Glutamatergic neuron (in vitro differentiated cells): Measurements from ENCODE around the gene FCN2. TPM values are rescaled to one million over a fixed set of nuclear protein-coding genes. Genes with fewer than 3 reads are reported as not detected.
A peak's percentile ranks its signal among the peaks of the same experiment; 100 is the strongest.

ENCODE experiments used
- DNase-seq: peaks from one replicate; pipeline ENCODE4 v3.0.0; 2022
- H3K27ac Mint-ChIP-seq: one replicate; pipeline ENCODE4 v1.8.0; 2020; ENCODE audit warnings: mild to moderate bottlenecking, mixed read lengths, inconsistent platforms; ENCODE audit not compliant: unreplicated experiment
- H3K27me3 Mint-ChIP-seq: one replicate; pipeline ENCODE4 v1.8.0; 2020; ENCODE audit warnings: mild to moderate bottlenecking, moderate library complexity, mixed read lengths, inconsistent platforms; ENCODE audit not compliant: unreplicated experiment
- H3K36me3 Mint-ChIP-seq: one replicate; pipeline ENCODE4 v1.8.0; 2020; ENCODE audit warnings: mild to moderate bottlenecking, mixed read lengths, inconsistent platforms; ENCODE audit not compliant: unreplicated experiment
- H3K4me1 Mint-ChIP-seq: one replicate; pipeline ENCODE4 v1.8.0; 2020; ENCODE audit warnings: mild to moderate bottlenecking, low read depth, mixed read lengths, inconsistent platforms; ENCODE audit not compliant: unreplicated experiment
- H3K4me3 Mint-ChIP-seq: one replicate; pipeline ENCODE4 v1.8.0; 2020; ENCODE audit warnings: mild to moderate bottlenecking, mixed read lengths, inconsistent platforms; ENCODE audit not compliant: unreplicated experiment
- H3K9me3 Mint-ChIP-seq: one replicate; pipeline ENCODE4 v1.8.0; 2020; ENCODE audit warnings: mild to moderate bottlenecking, moderate library complexity, mixed read lengths, inconsistent platforms; ENCODE audit not compliant: unreplicated experiment
- total RNA-seq: library from RNA; stranded (reverse); fragmentation: NEBNext Ultra II Directional; extraction: Animal tissue kit (Norgen Biotek cat#: 25700); gene quantifications from one replicate; pipeline ENCODE4 v1.2.1, GENCODE V29; 2021; ENCODE audit not compliant: unreplicated experiment
- TF ChIP-seq, protein P1 (sequence below): fragments of 200-600 bp; sonication (generic); IDR thresholded peaks from one replicate; pipeline ENCODE4 v1.5.0; 2021; ENCODE audit not compliant: partially characterized antibody, unreplicated experiment

The FCN2 gene
- total RNA-seq, 1 donor from 2014 or later = not detected

DNA sequence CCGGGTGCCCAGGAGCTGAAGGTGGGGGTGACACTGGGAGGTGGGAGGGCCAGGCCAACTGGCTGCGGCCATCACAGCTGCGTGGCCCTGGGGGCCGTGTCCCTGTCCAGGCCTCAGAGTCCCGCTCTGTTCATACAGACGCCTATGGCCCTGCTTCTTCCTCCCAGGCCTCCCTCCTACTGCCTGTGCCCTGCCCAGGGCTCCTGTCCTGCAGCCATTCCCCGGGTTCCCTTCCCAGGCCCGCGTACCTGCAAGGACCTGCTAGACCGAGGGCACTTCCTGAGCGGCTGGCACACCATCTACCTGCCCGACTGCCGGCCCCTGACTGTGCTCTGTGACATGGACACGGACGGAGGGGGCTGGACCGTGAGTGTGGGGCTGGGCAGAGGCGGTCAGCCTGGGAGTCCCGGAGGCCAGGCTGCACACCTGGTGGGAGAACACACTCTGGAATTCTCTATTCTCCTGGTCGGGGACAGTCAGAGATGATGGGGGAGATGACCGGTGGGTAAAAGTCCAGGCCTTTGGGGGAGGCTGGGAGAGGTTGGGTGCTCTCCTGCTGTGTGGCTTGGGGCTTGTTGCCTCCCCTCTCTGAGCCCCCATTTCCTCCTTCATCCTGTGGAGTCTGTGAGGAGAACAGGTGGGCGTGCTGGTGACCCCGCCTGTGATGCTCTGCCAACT, 4.5 kb downstream of the FCN2 start:
- TF ChIP-seq, protein P1, sequence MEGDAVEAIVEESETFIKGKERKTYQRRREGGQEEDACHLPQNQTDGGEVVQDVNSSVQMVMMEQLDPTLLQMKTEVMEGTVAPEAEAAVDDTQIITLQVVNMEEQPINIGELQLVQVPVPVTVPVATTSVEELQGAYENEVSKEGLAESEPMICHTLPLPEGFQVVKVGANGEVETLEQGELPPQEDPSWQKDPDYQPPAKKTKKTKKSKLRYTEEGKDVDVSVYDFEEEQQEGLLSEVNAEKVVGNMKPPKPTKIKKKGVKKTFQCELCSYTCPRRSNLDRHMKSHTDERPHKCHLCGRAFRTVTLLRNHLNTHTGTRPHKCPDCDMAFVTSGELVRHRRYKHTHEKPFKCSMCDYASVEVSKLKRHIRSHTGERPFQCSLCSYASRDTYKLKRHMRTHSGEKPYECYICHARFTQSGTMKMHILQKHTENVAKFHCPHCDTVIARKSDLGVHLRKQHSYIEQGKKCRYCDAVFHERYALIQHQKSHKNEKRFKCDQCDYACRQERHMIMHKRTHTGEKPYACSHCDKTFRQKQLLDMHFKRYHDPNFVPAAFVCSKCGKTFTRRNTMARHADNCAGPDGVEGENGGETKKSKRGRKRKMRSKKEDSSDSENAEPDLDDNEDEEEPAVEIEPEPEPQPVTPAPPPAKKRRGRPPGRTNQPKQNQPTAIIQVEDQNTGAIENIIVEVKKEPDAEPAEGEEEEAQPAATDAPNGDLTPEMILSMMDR = no peak
- Mint-ChIP-seq H3K4me3 (no peak overlapping the region), H3K9me3 (peaks cover 4% of the 10 kb centered on the region), H3K27me3 (peaks cover 5% of the 10 kb centered on the region), H3K4me1 (peaks cover 7% of the 10 kb centered on the region), H3K36me3 (peaks cover 1% of the 10 kb centered on the region), H3K27ac (no peak overlapping the region)
- no peak for DNase-seq

DNA sequence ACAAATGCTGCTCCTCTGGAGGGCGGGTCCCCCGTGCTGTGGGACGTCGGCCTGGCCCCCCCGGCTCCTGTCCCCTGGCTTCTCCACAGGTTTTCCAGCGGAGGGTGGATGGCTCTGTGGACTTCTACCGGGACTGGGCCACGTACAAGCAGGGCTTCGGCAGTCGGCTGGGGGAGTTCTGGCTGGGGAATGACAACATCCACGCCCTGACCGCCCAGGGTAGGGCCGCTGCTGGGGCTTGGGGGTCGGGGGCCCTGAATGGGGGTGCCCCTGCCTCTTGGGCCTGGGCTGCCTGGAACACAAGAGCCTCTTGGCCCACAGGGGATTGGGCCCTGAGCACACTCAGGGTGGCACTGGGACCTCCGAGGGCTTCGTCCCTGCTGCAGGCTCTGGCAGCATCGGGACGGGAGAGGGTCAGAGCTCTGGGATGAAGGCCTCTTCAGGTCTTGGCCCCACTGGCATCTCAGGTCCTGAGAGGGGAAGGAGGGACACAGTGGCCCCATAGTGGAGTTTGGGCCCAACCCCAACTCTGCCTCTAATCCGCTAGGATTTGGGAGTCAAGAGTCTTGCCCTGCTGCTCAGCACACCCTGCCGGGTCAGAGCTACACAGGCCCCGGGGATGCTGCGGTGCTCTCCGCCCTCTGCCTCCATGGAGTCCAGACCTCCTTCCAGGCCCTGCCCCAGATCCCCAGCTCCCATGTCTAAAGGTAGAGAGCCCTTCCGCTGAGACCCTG, 5.2 kb downstream of the FCN2 start:
- Mint-ChIP-seq H3K9me3 (peaks cover 4% of the 10 kb centered on the region), H3K4me1 (peaks cover 4% of the 10 kb centered on the region), H3K27me3 (peaks cover 5% of the 10 kb centered on the region), H3K4me3 (no peak overlapping the region), H3K36me3 (no peaks in the 10 kb centered on the region), H3K27ac (no peak overlapping the region)
- DNase-seq = no peak
- TF ChIP-seq, protein P1 = no peak

DNA sequence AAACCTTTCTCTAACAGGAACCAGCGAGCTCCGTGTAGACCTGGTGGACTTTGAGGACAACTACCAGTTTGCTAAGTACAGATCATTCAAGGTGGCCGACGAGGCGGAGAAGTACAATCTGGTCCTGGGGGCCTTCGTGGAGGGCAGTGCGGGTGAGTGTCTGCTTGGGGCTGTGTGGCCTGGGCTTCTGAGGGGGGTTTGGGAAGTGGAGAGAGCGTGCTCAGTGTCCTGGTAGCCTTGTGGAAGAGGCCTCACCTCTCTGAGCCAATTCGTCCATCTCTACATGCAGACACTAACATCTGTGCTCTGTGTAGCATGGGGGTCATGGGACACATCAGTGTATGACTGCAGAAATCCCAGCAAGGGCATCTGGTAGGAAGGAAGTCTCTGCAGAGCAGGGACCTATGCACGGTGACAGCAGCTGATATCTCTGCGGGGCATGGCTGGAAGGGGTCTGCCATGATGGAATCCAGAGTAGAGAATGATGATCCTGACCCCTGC, 5.9 kb downstream of the FCN2 start:
- Mint-ChIP-seq H3K4me3 (peak overlapping the region; percentile 32), H3K27ac (no peak overlapping the region), H3K4me1 (peaks cover 4% of the 10 kb centered on the region), H3K36me3 (no peaks in the 10 kb centered on the region), H3K27me3 (peaks cover 5% of the 10 kb centered on the region), H3K9me3 (peaks cover 4% of the 10 kb centered on the region)
- TF ChIP-seq, protein P1 = no peak
- no peak for DNase-seq

DNA sequence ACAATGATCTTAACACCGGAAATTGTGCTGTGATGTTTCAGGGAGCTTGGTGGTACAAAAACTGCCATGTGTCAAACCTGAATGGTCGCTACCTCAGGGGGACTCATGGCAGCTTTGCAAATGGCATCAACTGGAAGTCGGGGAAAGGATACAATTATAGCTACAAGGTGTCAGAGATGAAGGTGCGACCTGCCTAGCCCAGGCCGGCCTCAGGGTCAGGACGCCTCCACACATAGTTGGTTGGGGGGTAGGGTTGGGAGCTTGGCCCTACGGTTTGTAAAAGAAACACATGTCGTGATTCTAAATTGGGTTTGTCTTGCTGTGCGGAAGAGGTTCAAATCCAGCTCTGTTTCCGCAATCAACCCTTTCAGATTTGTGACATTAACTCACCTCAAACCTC, 6.6 kb downstream of the FCN2 start:
- TF ChIP-seq, protein P1 = no peak
- Mint-ChIP-seq H3K27me3 (peaks cover 5% of the 10 kb centered on the region), H3K27ac (no peak overlapping the region), H3K4me1 (peaks cover 4% of the 10 kb centered on the region), H3K36me3 (no peaks in the 10 kb centered on the region), H3K9me3 (peaks cover 4% of the 10 kb centered on the region), H3K4me3 (no peak overlapping the region)
- no peak for DNase-seq
